Parathyroid adenoma (tissue), 2 donors: ENCODE data around the gene LIFR.
"Not testable (repeated sequence)": the region's sequence is repeated elsewhere in the genome, so short reads cannot be mapped to it uniquely, and the experiment has no call there.

Source experiments
- H2AFZ ChIP-seq: fragments of 300-600 bp; sonication (generic); one replicate; pipeline ENCODE4 v1.7.0; 2017; ENCODE audit warnings: antibody characterized with exemption, mild to moderate bottlenecking
- H3K27ac ChIP-seq: fragments of 300-600 bp; sonication (generic); one replicate; pipeline ENCODE4 v1.7.0; 2017
- H3K27me3 ChIP-seq: fragments of 300-600 bp; sonication (generic); one replicate; pipeline ENCODE4 v1.7.0; 2017; ENCODE audit warnings: low read length; ENCODE audit not compliant: control insufficient read depth, insufficient read depth
- H3K36me3 ChIP-seq: fragments of 300-600 bp; sonication (generic); one replicate; pipeline ENCODE4 v1.7.0; 2017; ENCODE audit warnings: low read length; ENCODE audit not compliant: control insufficient read depth, insufficient read depth
- H3K4me1 ChIP-seq: fragments of 300-600 bp; sonication (generic); one replicate; pipeline ENCODE4 v1.7.0; 2017; ENCODE audit warnings: control low read depth
- H3K4me2 ChIP-seq: fragments of 300-600 bp; sonication (generic); one replicate; pipeline ENCODE4 v1.7.0; 2017; ENCODE audit warnings: low read length
- H3K4me3 ChIP-seq: fragments of 300-600 bp; sonication (generic); one replicate; pipeline ENCODE4 v1.7.0; 2017; ENCODE audit warnings: low read depth, low read length
- H3K79me2 ChIP-seq: fragments of 300-600 bp; sonication (generic); one replicate; pipeline ENCODE4 v1.7.0; 2017; ENCODE audit warnings: control low read depth
- H3K9ac ChIP-seq: fragments of 300-600 bp; sonication (generic); one replicate; pipeline ENCODE4 v1.7.0; 2017; ENCODE audit warnings: mild to moderate bottlenecking
- H3K9me3 ChIP-seq: fragments of 300-600 bp; sonication (generic); one replicate; pipeline ENCODE4 v1.7.0; 2017; ENCODE audit warnings: low read length; ENCODE audit not compliant: control insufficient read depth
- TF ChIP-seq, protein P1 (sequence below): fragments of 300-600 bp; sonication (generic); IDR thresholded peaks from one replicate; pipeline ENCODE4 v1.7.0; 2017; ENCODE audit warnings: antibody characterized with exemption, mild to moderate bottlenecking
- donor health status: primary hyperparathyroidism.

Gene LIFR

DNA sequence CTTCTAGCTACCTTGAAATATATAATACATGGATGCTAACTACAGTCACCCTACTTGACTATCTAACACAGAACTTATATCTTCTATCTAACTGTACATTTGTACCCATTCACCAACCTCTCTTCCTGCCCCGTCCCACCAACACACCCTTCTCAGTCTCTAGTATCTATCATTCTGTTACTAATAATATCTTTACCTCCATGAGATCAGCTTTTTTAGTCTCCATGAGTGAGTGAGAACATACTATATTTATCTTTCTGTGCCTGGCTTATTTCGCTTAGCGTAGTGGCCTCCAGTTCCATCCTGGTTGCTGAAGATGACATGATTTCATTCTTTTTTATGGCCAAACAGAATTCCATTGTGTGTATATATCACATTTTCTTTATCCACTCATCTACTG, 37.0 kb downstream of the LIFR start:
- Histone ChIP-seq H2AFZ (no peak overlapping the region), H3K4me3 (no peak overlapping the region), H3K9me3 (no peaks in the 10 kb centered on the region), H3K36me3 (no peaks in the 10 kb centered on the region), H3K4me2 (no peak overlapping the region), H3K27ac (no peak overlapping the region), H3K9ac (no peak overlapping the region), H3K4me1 (no peaks in the 10 kb centered on the region), H3K27me3 (no peaks in the 10 kb centered on the region), H3K79me2 (no peaks in the 10 kb centered on the region)
- TF ChIP-seq, protein P1, sequence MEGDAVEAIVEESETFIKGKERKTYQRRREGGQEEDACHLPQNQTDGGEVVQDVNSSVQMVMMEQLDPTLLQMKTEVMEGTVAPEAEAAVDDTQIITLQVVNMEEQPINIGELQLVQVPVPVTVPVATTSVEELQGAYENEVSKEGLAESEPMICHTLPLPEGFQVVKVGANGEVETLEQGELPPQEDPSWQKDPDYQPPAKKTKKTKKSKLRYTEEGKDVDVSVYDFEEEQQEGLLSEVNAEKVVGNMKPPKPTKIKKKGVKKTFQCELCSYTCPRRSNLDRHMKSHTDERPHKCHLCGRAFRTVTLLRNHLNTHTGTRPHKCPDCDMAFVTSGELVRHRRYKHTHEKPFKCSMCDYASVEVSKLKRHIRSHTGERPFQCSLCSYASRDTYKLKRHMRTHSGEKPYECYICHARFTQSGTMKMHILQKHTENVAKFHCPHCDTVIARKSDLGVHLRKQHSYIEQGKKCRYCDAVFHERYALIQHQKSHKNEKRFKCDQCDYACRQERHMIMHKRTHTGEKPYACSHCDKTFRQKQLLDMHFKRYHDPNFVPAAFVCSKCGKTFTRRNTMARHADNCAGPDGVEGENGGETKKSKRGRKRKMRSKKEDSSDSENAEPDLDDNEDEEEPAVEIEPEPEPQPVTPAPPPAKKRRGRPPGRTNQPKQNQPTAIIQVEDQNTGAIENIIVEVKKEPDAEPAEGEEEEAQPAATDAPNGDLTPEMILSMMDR: no peak

DNA sequence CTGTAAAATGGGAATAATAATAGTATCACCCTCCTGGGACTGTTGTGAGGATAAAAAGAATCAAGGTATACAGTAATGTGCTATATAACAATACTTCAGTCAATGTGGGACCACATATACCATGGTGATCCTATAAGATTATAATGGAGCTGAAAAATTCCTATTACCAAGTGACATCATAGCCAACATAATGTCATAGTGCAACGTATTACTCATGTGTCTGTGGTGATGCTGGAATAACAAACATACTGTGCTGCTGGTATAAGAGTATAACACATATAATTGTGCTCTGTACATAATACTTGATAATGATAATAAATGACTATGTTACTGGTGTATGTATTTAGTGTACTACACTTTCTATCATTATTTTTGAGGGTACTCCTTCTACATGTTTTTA, 38.1 kb downstream of the LIFR start:
- TF ChIP-seq, protein P1: no peak
- no peaks in the 10 kb centered on the region for H3K4me1 ChIP-seq
- H2AFZ ChIP-seq: no peak overlapping the region
- no peaks in the 10 kb centered on the region for H3K79me2 ChIP-seq
- H3K9me3 ChIP-seq: no peaks in the 10 kb centered on the region
- H3K4me3 ChIP-seq: no peak overlapping the region
- H3K9ac ChIP-seq: no peak overlapping the region
- no peaks in the 10 kb centered on the region for H3K27me3 ChIP-seq
- no peak overlapping the region for H3K4me2 ChIP-seq
- H3K36me3 ChIP-seq: no peaks in the 10 kb centered on the region
- H3K27ac ChIP-seq: no peak overlapping the region

DNA sequence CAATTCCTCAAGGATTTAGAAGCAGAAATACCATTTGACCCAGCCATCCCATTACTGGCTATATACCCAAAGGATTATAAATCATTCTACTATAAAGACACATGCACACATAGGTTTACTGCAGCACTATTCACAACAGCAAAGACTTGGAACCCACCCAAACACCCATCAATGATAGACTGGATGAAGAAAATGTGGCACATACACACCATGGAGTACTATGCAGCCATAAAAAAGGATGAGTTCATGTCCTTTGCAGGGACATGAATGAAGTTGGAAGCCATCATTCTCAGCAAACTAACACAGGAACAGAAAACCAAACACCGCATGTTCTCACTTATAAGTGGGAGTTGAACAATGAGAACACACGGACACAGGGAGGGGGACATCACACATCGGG, 39.8 kb downstream of the LIFR start:
- not testable (repeated sequence) for H2AFZ ChIP-seq, H3K9ac ChIP-seq, H3K4me2 ChIP-seq, H3K27me3 ChIP-seq, H3K4me3 ChIP-seq, H3K79me2 ChIP-seq, H3K9me3 ChIP-seq, H3K36me3 ChIP-seq, H3K27ac ChIP-seq, H3K4me1 ChIP-seq

DNA sequence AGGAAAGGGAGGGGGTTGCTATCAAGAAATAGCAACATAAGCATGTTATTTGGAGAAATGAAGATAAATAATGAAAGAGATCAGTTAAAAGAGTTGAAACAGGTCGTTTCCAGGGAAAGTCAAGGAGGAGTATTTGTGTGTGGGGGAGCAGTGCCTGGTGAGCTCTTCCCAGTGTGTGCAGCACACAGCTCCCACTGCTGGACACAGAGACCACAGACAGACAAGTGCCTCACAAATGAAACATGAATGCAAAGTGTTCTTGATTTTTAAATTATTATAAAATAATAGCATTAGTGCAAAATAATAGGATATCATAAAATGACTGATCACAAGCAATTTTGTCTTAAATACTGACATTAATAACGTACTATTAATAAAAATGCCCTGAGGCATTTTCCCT, 40.8 kb downstream of the LIFR start:
- Histone ChIP-seq H3K4me2 (no peak overlapping the region), H3K9me3 (no peaks in the 10 kb centered on the region), H3K27ac (no peak overlapping the region), H3K36me3 (no peaks in the 10 kb centered on the region), H3K9ac (no peak overlapping the region), H3K79me2 (no peaks in the 10 kb centered on the region), H3K27me3 (no peaks in the 10 kb centered on the region), H2AFZ (no peak overlapping the region), H3K4me3 (no peak overlapping the region), H3K4me1 (no peaks in the 10 kb centered on the region)
- TF ChIP-seq, protein P1: no peak

DNA sequence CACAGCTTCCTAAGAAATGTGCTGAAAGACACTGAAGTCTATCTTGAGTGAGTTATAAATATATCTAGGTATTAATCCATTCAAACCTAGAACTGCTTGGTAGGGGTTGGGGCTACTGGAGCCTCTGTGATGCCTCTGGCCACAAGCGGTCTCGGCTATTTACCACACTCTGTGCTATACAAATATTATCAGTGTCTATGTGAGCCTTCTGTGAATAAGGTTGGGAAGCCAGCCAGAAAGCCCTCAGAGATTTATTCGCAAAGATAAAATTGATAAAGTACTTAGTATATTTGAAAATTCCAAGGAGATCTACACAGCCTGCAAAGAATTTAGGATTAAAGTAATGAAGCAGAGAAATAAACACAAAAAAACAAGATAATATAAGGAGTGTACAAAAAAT, 41.4 kb downstream of the LIFR start:
- Histone ChIP-seq H3K9me3 (no peaks in the 10 kb centered on the region), H3K27me3 (no peaks in the 10 kb centered on the region), H3K79me2 (no peaks in the 10 kb centered on the region), H3K4me3 (no peak overlapping the region), H3K36me3 (no peaks in the 10 kb centered on the region), H3K4me2 (no peak overlapping the region), H3K27ac (no peak overlapping the region), H2AFZ (no peak overlapping the region), H3K9ac (no peak overlapping the region), H3K4me1 (no peaks in the 10 kb centered on the region)
- TF ChIP-seq, protein P1: no peak
